Activated T-helper 1 cell treated with anti-CD3 and anti-CD28 coated beads, Interleukin-12 subunit alpha, Interleukin-12 subunit beta, Interleukin-2, Interleukin-4 antibody, amounts not matched to agents 30 ng/mL and 10 ng/mL and 1 ng/mL, durations not matched to agents 14 hours and 24 hours and 36 hours (primary cell): Measurements from ENCODE around the gene ARMCX6. TPM values are rescaled to one million over a fixed set of nuclear protein-coding genes. Genes with fewer than 3 reads are reported as not detected.
"Not testable (repeated sequence)": the region's sequence is repeated elsewhere in the genome, so short reads cannot be mapped to it uniquely, and the experiment has no call there.

Experiments
- DNase-seq: peaks from one replicate; pipeline ENCODE4 v3.0.0; 2021; ENCODE audit warnings: low spot score
- H3K27ac Mint-ChIP-seq: one replicate; pipeline ENCODE4 v1.8.0; 2021; ENCODE audit warnings: mild to moderate bottlenecking, mixed read lengths
- H3K27me3 Mint-ChIP-seq: one replicate; pipeline ENCODE4 v1.8.0; 2022; ENCODE audit warnings: mild to moderate bottlenecking, moderate library complexity, mixed read lengths; ENCODE audit not compliant: insufficient read depth
- H3K36me3 Mint-ChIP-seq: one replicate; pipeline ENCODE4 v1.8.0; 2021; ENCODE audit warnings: low read depth, mixed read lengths
- H3K4me1 Mint-ChIP-seq: one replicate; pipeline ENCODE4 v1.8.0; 2021; ENCODE audit warnings: low read depth, mixed read lengths
- H3K4me3 Mint-ChIP-seq: one replicate; pipeline ENCODE4 v1.8.0; 2021; ENCODE audit warnings: mild to moderate bottlenecking, moderate library complexity, mixed read lengths
- H3K9me3 Mint-ChIP-seq: one replicate; pipeline ENCODE4 v1.8.0; 2021; ENCODE audit warnings: mixed read lengths
- intact Hi-C: fragments of 100-400 bp; cut with micrococcal nuclease; formaldehyde crosslinking; loops from one replicate; pipeline ENCODE4 v1.15.1; 2024
- total RNA-seq: library from RNA; stranded (reverse); gene quantifications from 2 replicates; pipeline ENCODE4 v1.2.3, GENCODE V29; 2022

Gene ARMCX6
- 79.3 and 83.5 TPM in 2 replicates for total RNA-seq

GRCh38 chrX:101617211-101618191 is at the start of gene ARMCX6:
Gene ARMCX6, minus strand, starts transcription at chrX:101618000. Its CDS starts 1,380 bp downstream, at chrX:101616620.
- Mint-ChIP-seq H3K4me3 (peak within 1 kb of the TSS; percentile 93), H3K4me1 (peaks cover 46% of the 10 kb centered on the region), H3K36me3 (peaks cover 8% of the 10 kb centered on the region), H3K27ac (peak within 1 kb of the TSS; percentile 92), H3K9me3 (no peaks in the 10 kb centered on the region), H3K27me3 (no peaks in the 10 kb centered on the region)
- intact Hi-C loops, result loop anchor here (5.0 kb wide), 2 partner anchors 140 to 1150 kb away; no protein-coding TSS in a partner anchor
- DNase-seq, result peak; percentile 68

GRCh38 chrX:101659601-101660063 is 41.8 kb upstream of the ARMCX6 start, which contains the start of gene ARMCX2:
Gene ARMCX2, minus strand, starts transcription at chrX:101659850. Its CDS starts 2,262 bp downstream, at chrX:101657588.
- H3K4me3 Mint-ChIP-seq, result peak within 1 kb of the TSS; percentile 81
- peaks cover 4% of the 10 kb centered on the region for H3K4me1 Mint-ChIP-seq
- H3K9me3 Mint-ChIP-seq, result no peaks in the 10 kb centered on the region
- DNase-seq, result no peak
- intact Hi-C loops, result no loop called here
- H3K27ac Mint-ChIP-seq, result peak within 1 kb of the TSS; percentile 44
- H3K36me3 Mint-ChIP-seq, result peaks cover 4% of the 10 kb centered on the region
- peaks cover 9% of the 10 kb centered on the region for H3K27me3 Mint-ChIP-seq

GRCh38 chrX:101658661-101659491 is 41.1 kb upstream of the ARMCX6 start:
- DNase-seq, result peak; percentile 25
- Mint-ChIP-seq H3K27ac (no peak overlapping the region), H3K4me1 (peaks cover 4% of the 10 kb centered on the region), H3K36me3 (peaks cover 4% of the 10 kb centered on the region), H3K27me3 (peaks cover 9% of the 10 kb centered on the region), H3K4me3 (peak overlapping the region; percentile 81), H3K9me3 (no peaks in the 10 kb centered on the region)
- intact Hi-C loops, result no loop called here

- Mint-ChIP-seq H3K4me3 (no peak overlapping the region), H3K27ac (no peak overlapping the region)
- intact Hi-C loops, result no loop called here
Measured at GRCh38 chrX:101657495-101657894, 39.7 kb upstream of the ARMCX6 start.

GRCh38 chrX:101656817-101657216 is 39.0 kb upstream of the ARMCX6 start:
- H3K9me3 Mint-ChIP-seq, result no peaks in the 10 kb centered on the region
- H3K27ac Mint-ChIP-seq, result no peak overlapping the region
- peaks cover 4% of the 10 kb centered on the region for H3K4me1 Mint-ChIP-seq
- H3K4me3 Mint-ChIP-seq, result no peak overlapping the region
- H3K36me3 Mint-ChIP-seq, result peaks cover 4% of the 10 kb centered on the region
- DNase-seq, result no peak
- no peaks in the 10 kb centered on the region for H3K27me3 Mint-ChIP-seq
- intact Hi-C loops, result no loop called here

More at GRCh38 chrX:101657495-101657894, 39.7 kb upstream of the ARMCX6 start:
- no peak for DNase-seq
- peaks cover 3% of the 10 kb centered on the region for H3K27me3 Mint-ChIP-seq
- H3K9me3 Mint-ChIP-seq, result no peaks in the 10 kb centered on the region
- H3K36me3 Mint-ChIP-seq, result peaks cover 4% of the 10 kb centered on the region
- peaks cover 4% of the 10 kb centered on the region for H3K4me1 Mint-ChIP-seq

- H3K4me3 Mint-ChIP-seq, result no peak overlapping the region
- DNase-seq, result no peak
- no peaks in the 10 kb centered on the region for H3K27me3 Mint-ChIP-seq
- H3K9me3 Mint-ChIP-seq, result no peaks in the 10 kb centered on the region
- H3K27ac Mint-ChIP-seq, result no peak overlapping the region
- peaks cover 4% of the 10 kb centered on the region for H3K4me1 Mint-ChIP-seq
- intact Hi-C loops, result no loop called here
- H3K36me3 Mint-ChIP-seq, result peaks cover 4% of the 10 kb centered on the region
Measured at GRCh38 chrX:101655534-101655933, 37.7 kb upstream of the ARMCX6 start.

- DNase-seq, H3K27me3 Mint-ChIP-seq, H3K4me3 Mint-ChIP-seq, H3K4me1 Mint-ChIP-seq, H3K27ac Mint-ChIP-seq, intact Hi-C loops, H3K36me3 Mint-ChIP-seq, H3K9me3 Mint-ChIP-seq: not testable (repeated sequence)
Measured at GRCh38 chrX:101647716-101648115, 29.9 kb upstream of the ARMCX6 start.

GRCh38 chrX:101642093-101642492 is 24.3 kb upstream of the ARMCX6 start:
- no peak overlapping the region for H3K27ac Mint-ChIP-seq
- DNase-seq, result no peak
- intact Hi-C loops, result no loop called here
- no peaks in the 10 kb centered on the region for H3K4me1 Mint-ChIP-seq
- no peaks in the 10 kb centered on the region for H3K9me3 Mint-ChIP-seq
- no peaks in the 10 kb centered on the region for H3K36me3 Mint-ChIP-seq
- no peak overlapping the region for H3K4me3 Mint-ChIP-seq
- peaks cover 2% of the 10 kb centered on the region for H3K27me3 Mint-ChIP-seq

GRCh38 chrX:101639583-101639982 is 21.8 kb upstream of the ARMCX6 start:
- Mint-ChIP-seq H3K9me3 (no peaks in the 10 kb centered on the region), H3K4me1 (no peaks in the 10 kb centered on the region), H3K27me3 (peaks cover 2% of the 10 kb centered on the region), H3K4me3 (no peak overlapping the region), H3K27ac (no peak overlapping the region), H3K36me3 (no peaks in the 10 kb centered on the region)
- DNase-seq, result no peak
- intact Hi-C loops, result no loop called here

GRCh38 chrX:101619364-101619763 is 1.6 kb upstream of the ARMCX6 start:
- intact Hi-C loops, result loop anchor here (5.0 kb wide), 2 partner anchors 138 to 1148 kb away; no protein-coding TSS in a partner anchor
- Mint-ChIP-seq H3K27me3 (peaks cover 2% of the 10 kb centered on the region), H3K4me1 (peaks cover 53% of the 10 kb centered on the region), H3K9me3 (no peaks in the 10 kb centered on the region), H3K4me3 (peak overlapping the region; percentile 59), H3K36me3 (peaks cover 22% of the 10 kb centered on the region), H3K27ac (no peak overlapping the region)
- DNase-seq, result no peak

GRCh38 chrX:101605728-101606127 is 12.1 kb downstream of the ARMCX6 start:
- H3K27ac Mint-ChIP-seq, result no peak overlapping the region
- no peaks in the 10 kb centered on the region for H3K36me3 Mint-ChIP-seq
- no peak overlapping the region for H3K4me3 Mint-ChIP-seq
- peaks cover 5% of the 10 kb centered on the region for H3K27me3 Mint-ChIP-seq
- H3K9me3 Mint-ChIP-seq, result no peaks in the 10 kb centered on the region
- DNase-seq, result no peak
- intact Hi-C loops, result no loop called here
- no peaks in the 10 kb centered on the region for H3K4me1 Mint-ChIP-seq

GRCh38 chrX:101605146-101605545 is 12.7 kb downstream of the ARMCX6 start:
- Mint-ChIP-seq H3K27me3 (peaks cover 5% of the 10 kb centered on the region), H3K9me3 (no peaks in the 10 kb centered on the region), H3K4me3 (no peak overlapping the region), H3K36me3 (no peaks in the 10 kb centered on the region), H3K27ac (no peak overlapping the region), H3K4me1 (no peaks in the 10 kb centered on the region)
- DNase-seq, result no peak
- intact Hi-C loops, result no loop called here
